GM20000 (cell line): ENCODE data around the gene SGTB.

Experiments used
- DNase-seq: peaks from one replicate; pipeline ENCODE4 v3.0.0; 2012; ENCODE audit warnings: low spot score
- TF ChIP-seq, protein P1 (sequence below): IDR thresholded peaks from 2 replicates; pipeline ENCODE4 v1.5.1; 2012; ENCODE audit warnings: mild to moderate bottlenecking, control low read depth; ENCODE audit errors: extremely low read depth, missing control alignments

Gene SGTB

DNA sequence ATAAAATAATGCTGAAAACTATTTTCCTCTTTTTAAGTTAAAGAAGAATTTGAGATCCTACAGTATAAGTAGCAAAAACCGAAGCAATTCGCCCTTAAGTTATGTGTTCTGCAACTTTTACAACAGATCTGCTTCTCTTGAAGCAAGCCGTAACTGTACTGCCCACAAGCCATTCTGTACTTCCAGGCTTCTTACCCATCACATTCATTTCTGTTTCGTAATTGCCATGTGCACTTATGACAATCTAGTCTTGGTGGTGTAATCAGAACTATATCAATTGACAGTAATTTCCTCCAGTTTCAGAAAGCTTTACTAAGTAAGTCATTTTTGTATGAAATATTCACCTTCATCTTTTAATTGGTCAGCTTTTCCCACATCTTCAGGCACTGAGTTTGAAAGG is 13.8 kb downstream of the SGTB start:
- TF ChIP-seq, protein P1, sequence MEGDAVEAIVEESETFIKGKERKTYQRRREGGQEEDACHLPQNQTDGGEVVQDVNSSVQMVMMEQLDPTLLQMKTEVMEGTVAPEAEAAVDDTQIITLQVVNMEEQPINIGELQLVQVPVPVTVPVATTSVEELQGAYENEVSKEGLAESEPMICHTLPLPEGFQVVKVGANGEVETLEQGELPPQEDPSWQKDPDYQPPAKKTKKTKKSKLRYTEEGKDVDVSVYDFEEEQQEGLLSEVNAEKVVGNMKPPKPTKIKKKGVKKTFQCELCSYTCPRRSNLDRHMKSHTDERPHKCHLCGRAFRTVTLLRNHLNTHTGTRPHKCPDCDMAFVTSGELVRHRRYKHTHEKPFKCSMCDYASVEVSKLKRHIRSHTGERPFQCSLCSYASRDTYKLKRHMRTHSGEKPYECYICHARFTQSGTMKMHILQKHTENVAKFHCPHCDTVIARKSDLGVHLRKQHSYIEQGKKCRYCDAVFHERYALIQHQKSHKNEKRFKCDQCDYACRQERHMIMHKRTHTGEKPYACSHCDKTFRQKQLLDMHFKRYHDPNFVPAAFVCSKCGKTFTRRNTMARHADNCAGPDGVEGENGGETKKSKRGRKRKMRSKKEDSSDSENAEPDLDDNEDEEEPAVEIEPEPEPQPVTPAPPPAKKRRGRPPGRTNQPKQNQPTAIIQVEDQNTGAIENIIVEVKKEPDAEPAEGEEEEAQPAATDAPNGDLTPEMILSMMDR = no peak

DNA sequence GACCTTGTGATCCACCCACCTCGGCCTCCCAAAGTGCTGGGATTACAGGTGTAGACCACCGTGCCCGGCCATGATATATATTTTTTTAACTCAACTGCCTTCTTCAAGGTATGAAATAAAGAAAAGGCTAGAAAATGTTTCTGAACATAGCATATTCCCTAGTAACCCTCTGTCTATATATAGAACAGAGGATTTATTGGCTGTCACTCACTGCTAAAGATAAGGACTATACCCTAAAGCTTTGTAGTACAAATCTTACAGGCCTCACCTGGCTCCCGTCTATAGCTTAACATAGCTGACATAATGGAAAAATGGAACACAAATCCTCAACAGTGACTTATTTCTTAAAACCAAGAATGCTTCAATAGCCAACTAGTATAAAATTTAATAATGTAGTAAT is 14.2 kb downstream of the SGTB start:
- DNase-seq = no peak
- TF ChIP-seq, protein P1 = no peak

More for the DNA sequence above, 13.8 kb downstream of the SGTB start:
- DNase-seq = no peak

DNA sequence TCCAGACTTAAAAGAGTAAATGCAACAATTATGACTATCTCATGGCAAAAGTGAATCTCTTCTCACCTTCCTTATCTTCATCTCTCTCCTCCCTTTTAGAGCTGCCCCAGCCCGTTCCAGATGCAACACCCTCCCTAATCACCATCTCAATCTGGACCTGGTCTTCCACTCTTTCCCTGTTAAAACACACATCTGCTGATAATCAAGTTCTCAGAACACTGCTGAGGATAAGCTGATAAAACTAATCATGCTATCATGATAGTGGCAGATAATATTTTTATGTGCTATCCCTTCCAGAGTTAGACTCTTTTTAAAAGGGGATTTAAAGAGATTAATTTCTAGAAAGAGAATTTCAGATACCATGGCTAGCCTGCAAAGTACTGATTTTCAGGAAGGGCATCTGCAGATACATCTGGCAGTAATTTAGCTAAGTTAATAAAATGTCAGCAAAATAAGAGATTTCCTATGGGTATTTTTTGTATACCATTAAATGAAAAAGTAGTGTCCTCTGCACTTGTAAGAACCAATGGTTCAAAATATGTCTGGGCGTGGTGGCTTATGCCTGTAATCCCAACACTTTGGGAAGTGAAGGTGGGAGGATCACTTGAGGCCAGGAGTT is 17.2 kb downstream of the SGTB start:
- TF ChIP-seq, protein P1 = no peak
- DNase-seq = no peak

DNA sequence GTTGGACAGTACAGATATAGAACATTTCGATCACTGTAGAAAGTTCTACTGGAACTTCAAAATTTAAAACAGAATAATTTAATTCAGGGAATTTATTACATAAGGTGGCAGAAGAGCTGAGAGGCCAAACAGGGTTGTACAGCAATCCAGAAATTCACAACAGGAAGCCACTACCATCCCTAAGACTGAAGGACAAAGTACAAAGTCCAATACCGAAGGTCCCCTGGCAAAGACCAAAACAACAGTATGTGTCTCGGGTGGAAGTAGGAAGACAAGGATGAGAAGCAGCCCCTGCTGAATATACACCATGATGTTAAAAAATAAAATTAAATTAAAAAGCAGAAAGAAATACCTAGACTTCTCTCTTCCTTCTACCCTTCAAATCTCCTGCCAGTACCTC is 19.9 kb downstream of the SGTB start:
- TF ChIP-seq, protein P1 = no peak
- no peak for DNase-seq

DNA sequence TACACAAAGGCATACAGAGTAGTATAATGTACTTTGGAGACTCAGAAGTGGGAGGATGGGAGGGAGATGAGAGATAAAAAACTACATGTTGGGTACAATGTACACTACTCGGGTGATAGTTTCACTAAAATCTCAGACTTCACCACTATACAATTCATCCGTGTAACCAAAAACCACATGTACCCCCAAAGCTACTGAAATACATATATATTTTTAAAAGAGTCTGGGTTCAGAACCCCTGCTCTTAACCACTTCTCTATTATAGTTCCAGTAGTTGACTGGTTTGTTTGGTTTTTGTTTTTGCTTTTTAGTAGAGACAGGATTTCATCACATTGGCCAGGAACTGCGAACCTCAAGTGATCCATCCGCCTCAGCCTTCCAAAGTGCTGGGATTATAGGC is 22.6 kb downstream of the SGTB start:
- DNase-seq = no peak
- TF ChIP-seq, protein P1 = no peak

DNA sequence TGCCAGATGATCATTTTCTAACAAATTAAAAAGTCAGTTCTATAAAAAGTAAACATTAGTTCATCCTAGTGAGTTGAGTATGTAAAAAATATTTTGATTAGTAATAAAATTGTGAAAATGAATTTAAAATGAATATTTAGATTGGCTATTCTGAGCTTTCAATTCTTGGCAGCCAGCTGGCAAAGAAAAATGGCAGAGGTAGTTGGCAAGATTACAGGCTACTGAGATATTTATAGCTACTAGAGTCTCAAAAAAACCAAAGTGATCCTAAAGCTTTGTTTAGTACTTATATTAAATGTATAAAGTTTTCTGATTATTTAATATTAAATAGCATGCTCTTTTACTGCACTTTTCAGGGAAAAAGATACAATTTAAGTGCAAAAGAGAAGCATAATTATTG is 25.0 kb downstream of the SGTB start:
- no peak for DNase-seq
- TF ChIP-seq, protein P1 = no peak

DNA sequence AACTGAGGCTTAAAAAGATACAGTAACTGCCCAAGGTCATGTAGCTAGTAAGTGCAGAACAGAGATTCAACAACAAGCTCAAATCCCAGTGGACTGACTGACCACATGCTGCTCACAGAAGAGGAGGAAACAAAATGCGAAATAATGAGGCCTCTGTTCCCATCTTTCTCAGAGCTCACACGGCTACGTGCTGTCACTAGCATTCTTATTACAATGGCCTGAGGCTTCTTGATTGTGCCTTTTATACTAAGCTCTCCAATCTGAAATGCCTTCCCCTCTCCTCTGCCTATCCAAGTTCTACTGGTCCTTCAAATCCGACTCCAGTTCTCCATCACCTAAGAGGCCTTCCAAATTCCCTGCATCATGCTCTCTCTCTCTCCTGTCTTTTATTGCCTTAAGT is 26.0 kb downstream of the SGTB start:
- DNase-seq = no peak
- TF ChIP-seq, protein P1 = no peak
